SK-N-SH (cell line): ENCODE measurements around the gene SLC15A2. TPM values are rescaled to one million over a fixed set of nuclear protein-coding genes. Genes with fewer than 3 reads are reported as not detected.

Source experiments
- CTCF ChIA-PET: fragments of 300-600, 350-600 bp; formaldehyde crosslinking; extraction: SDS; loops from one replicate; lab custom pipeline; 2021; lab: Yijun Ruan, JAX
- POLR2A ChIA-PET: fragments of 350-600 bp; sonication (Branson Sonifier 250); formaldehyde crosslinking; extraction: SDS; loops from one replicate; lab custom pipeline; 2020; ENCODE audit warnings: antibody characterized with exemption, inconsistent platforms; lab: Yijun Ruan, JAX
- DNase-seq: peaks from one replicate; pipeline ENCODE4 v3.0.0; 2012
- H2AFZ ChIP-seq: fragments of 200-600 bp; sonication (generic); 2 replicates; pipeline ENCODE4 v1.8.1; 2016; ENCODE audit warnings: antibody characterized with exemption, mild to moderate bottlenecking, low read depth
- H3F3A ChIP-seq: fragments of 200-600 bp; sonication (generic); replicated peaks from 2 replicates; pipeline ENCODE3; 2016; ENCODE audit warnings: antibody characterized with exemption, mild to moderate bottlenecking; ENCODE audit not compliant: insufficient read depth
- H3K27ac ChIP-seq, 2 experiments: fragments of 200-500 bp in 1 of 2; fragments of 200-600 bp in 1 of 2; sonication (Bioruptor generic) in 1 of 2; sonication (generic), shearing (Covaris generic) in 1 of 2; 2 replicates each; pipeline versions ENCODE4 v1.5.1 to v1.6.1; 2014 to 2016; ENCODE audit warnings: low read depth in 2 of 2, inconsistent platforms in 1 of 2, low read length in 1 of 2, mild to moderate bottlenecking in 1 of 2, mixed read lengths in 1 of 2
- H3K27me3 ChIP-seq: fragments of 200-600 bp; sonication (generic), shearing (Covaris generic); 2 replicates; pipeline ENCODE4 v1.6.1; 2016; ENCODE audit warnings: mixed run types; ENCODE audit not compliant: insufficient read depth
- H3K36me3 ChIP-seq, 2 experiments: fragments of 200-500 bp in 1 of 2; fragments of 200-600 bp in 1 of 2; sonication (Bioruptor generic) in 1 of 2; sonication (generic) in 1 of 2; replicated peaks in 1 of 2; 2 replicates each; pipeline versions ENCODE3 to v1.5.1; 2014 to 2016; ENCODE audit warnings: low read length in 1 of 2, mild to moderate bottlenecking in 1 of 2; ENCODE audit not compliant: insufficient read depth in 2 of 2, control insufficient read depth in 1 of 2
- H3K4me1 ChIP-seq, 2 experiments: fragments of 200-500 bp in 1 of 2; fragments of 200-600 bp in 1 of 2; sonication (Bioruptor generic) in 1 of 2; sonication (generic), shearing (Covaris generic) in 1 of 2; 2 replicates each; pipeline versions ENCODE4 v1.5.1 to v1.6.1; 2014 to 2016; ENCODE audit warnings: low read depth in 1 of 2, low read length in 1 of 2, mixed run types in 1 of 2; ENCODE audit not compliant: insufficient read depth in 2 of 2, control insufficient read depth in 1 of 2
- H3K4me2 ChIP-seq: fragments of 200-600 bp; sonication (generic), shearing (Covaris generic); 2 replicates; pipeline ENCODE4 v1.6.1; 2017; ENCODE audit warnings: mixed run types
- H3K4me3 ChIP-seq, 2 experiments: fragments of 200-500 bp in 1 of 2; fragments of 200-600 bp in 1 of 2; sonication (Bioruptor generic) in 1 of 2; sonication (generic), shearing (Covaris generic) in 1 of 2; 2 replicates each; pipeline versions ENCODE4 v1.5.1 to v1.8.1; 2014 to 2016; ENCODE audit warnings: low read depth in 2 of 2, inconsistent platforms in 1 of 2, low read length in 1 of 2, mild to moderate bottlenecking in 1 of 2, mixed read lengths in 1 of 2, moderate library complexity in 1 of 2
- H3K79me2 ChIP-seq: fragments of 200-600 bp; sonication (generic); 2 replicates; pipeline ENCODE4 v1.8.1; 2017; ENCODE audit warnings: mild to moderate bottlenecking; ENCODE audit not compliant: insufficient read depth
- H3K9ac ChIP-seq: fragments of 200-600 bp; sonication (generic); 2 replicates; pipeline ENCODE4 v1.6.1; 2017; ENCODE audit warnings: mixed run types
- H3K9me2 ChIP-seq: fragments of 200-600 bp; sonication (generic); 2 replicates; pipeline ENCODE4 v1.6.1; 2017; ENCODE audit warnings: mixed run types
- H3K9me3 ChIP-seq: fragments of 200-600 bp; sonication (generic); 2 replicates; pipeline ENCODE4 v1.6.1; 2017; ENCODE audit warnings: mixed run types, mild to moderate bottlenecking, moderate library complexity
- H4K20me1 ChIP-seq: fragments of 200-600 bp; sonication (generic); 2 replicates; pipeline ENCODE4 v1.6.1; 2017; ENCODE audit warnings: mild to moderate bottlenecking, mixed run types; ENCODE audit not compliant: insufficient read depth
- FOSL2 ChIP-seq: IDR thresholded peaks from 2 replicates; pipeline ENCODE4 v1.4.0; 2012; ENCODE audit warnings: low read depth, mild to moderate bottlenecking, moderate library complexity, borderline replicate concordance
- FOXJ3 ChIP-seq: sonication (generic); formaldehyde crosslinking; IDR thresholded peaks from 2 replicates; pipeline ENCODE4 v1.5.1; 2020; ENCODE audit warnings: mild to moderate bottlenecking, missing genetic modification reagents
- GABPA ChIP-seq: IDR thresholded peaks from 2 replicates; pipeline ENCODE4 v1.4.0; 2012; ENCODE audit warnings: low read depth, mild to moderate bottlenecking
- IRF3 ChIP-seq: fragments of 150-350 bp; IDR thresholded peaks from 2 replicates; pipeline ENCODE4 v1.6.1; 2016; ENCODE audit warnings: mild to moderate bottlenecking, low read depth, low read length
- JUND ChIP-seq: IDR thresholded peaks from 2 replicates; pipeline ENCODE4 v1.4.0; 2012
- MAX ChIP-seq: IDR thresholded peaks from 2 replicates; pipeline ENCODE4 v1.4.0; 2012; ENCODE audit warnings: low read depth
- MEF2A ChIP-seq: IDR thresholded peaks from 2 replicates; pipeline ENCODE4 v1.4.0; 2012; ENCODE audit warnings: low read depth, borderline replicate concordance
- RAD21 ChIP-seq: IDR thresholded peaks from 2 replicates; pipeline ENCODE4 v1.6.1; 2012; ENCODE audit warnings: mild to moderate bottlenecking, low read length
- RFX5 ChIP-seq: IDR thresholded peaks from 2 replicates; pipeline ENCODE4 v1.6.1; 2012; ENCODE audit warnings: mild to moderate bottlenecking, improper control_type of control experiment, low read length
- SIN3A ChIP-seq: IDR thresholded peaks from 2 replicates; pipeline ENCODE4 v1.6.1; 2012; ENCODE audit warnings: low read depth, mild to moderate bottlenecking, low read length, moderate library complexity, borderline replicate concordance
- SMC3 ChIP-seq: IDR thresholded peaks from 2 replicates; pipeline ENCODE4 v1.6.1; 2012; ENCODE audit warnings: low read depth, low read length, improper control_type of control experiment
- USF2 ChIP-seq: fragments of 150-350 bp; IDR thresholded peaks from 2 replicates; pipeline ENCODE4 v1.6.1; 2017; ENCODE audit warnings: antibody characterized with exemption, low read length, low read depth, borderline replicate concordance
- YY1 ChIP-seq: IDR thresholded peaks from 2 replicates; pipeline ENCODE4 v1.4.0; 2012; ENCODE audit warnings: low read depth, mild to moderate bottlenecking
- WGBS: methylation state at CpG from one replicate; pipeline ENCODE4 v1.1.6; 2017; ENCODE audit warnings: low lambda C conversion rate; 5-methylcytosine and 5-hydroxymethylcytosine counted together
- polyA plus RNA-seq, 3 experiments: library from polyadenylated mRNA; depleted of rRNA; stranded (reverse); fragments of >200 nt; gene quantifications; 2 replicates each; pipeline ENCODE4 v1.2.3, GENCODE V29; 2012

SLC15A2 gene
- polyA plus RNA-seq, 1 of the 3 experiments (the other 2 are of a cell fraction) = 0.10 TPM

GRCh38 chr3:121979734-121980449, 85.7 kb downstream of the SLC15A2 start (continued):
- TF ChIP-seq IRF3 = no peak

GRCh38 chr3:121980450-121980796, 86.2 kb downstream of the SLC15A2 start:
- Histone ChIP-seq H3K79me2 (no peaks in the 10 kb centered on the region), H3F3A (no peaks in the 10 kb centered on the region), H3K27ac (no peak overlapping the region), H3K4me1 (no peaks in the 10 kb centered on the region), H3K4me2 (no peak overlapping the region), H3K36me3 (no peaks in the 10 kb centered on the region), H3K9ac (no peak overlapping the region), H4K20me1 (no peaks in the 10 kb centered on the region), H3K9me2 (no peaks in the 10 kb centered on the region), H2AFZ (no peak overlapping the region), H3K9me3 (0 out of 2 replicates have a peak, but pooled peaks cover 3% of the 10 kb centered on the region), H3K27me3 (no peaks in the 10 kb centered on the region), H3K4me3 (no peak overlapping the region)
- TF ChIP-seq YY1 = no peak
- no peak for TF ChIP-seq MAX
- TF ChIP-seq MEF2A = no peak
- ChIA-PET CTCF (no interaction called here), POLR2A (no interaction called here)
- 11% methylated on average over 5 of the region's 5 CpGs for WGBS
- DNase-seq = no peak

GRCh38 chr3:121981473-121981872, 87.3 kb downstream of the SLC15A2 start:
- no peaks in the 10 kb centered on the region for H3K4me1 ChIP-seq
- H3K27me3 ChIP-seq = no peaks in the 10 kb centered on the region
- TF ChIP-seq USF2 = no peak
- no peak for TF ChIP-seq FOSL2
- no peak for TF ChIP-seq GABPA
- no peak for TF ChIP-seq JUND
- TF ChIP-seq SMC3 = no peak
- TF ChIP-seq RFX5 = no peak
- TF ChIP-seq RAD21 = no peak
- no peak for TF ChIP-seq FOXJ3 (CRISPR knock-in tag)
- TF ChIP-seq SIN3A = no peak
- no peak for TF ChIP-seq IRF3
- no peak overlapping the region for H3K27ac ChIP-seq
- WGBS = 19% methylated on average over 2 of the region's 2 CpGs
- H3K9me2 ChIP-seq = no peaks in the 10 kb centered on the region
- CTCF ChIA-PET = no interaction called here
- H3K4me2 ChIP-seq = no peak overlapping the region
- no peak overlapping the region for H3K4me3 ChIP-seq
- 0 out of 2 replicates have a peak, but pooled peaks cover 3% of the 10 kb centered on the region for H3K9me3 ChIP-seq
- H3F3A ChIP-seq = no peaks in the 10 kb centered on the region
- no peaks in the 10 kb centered on the region for H4K20me1 ChIP-seq
- no peaks in the 10 kb centered on the region for H3K36me3 ChIP-seq
- DNase-seq = no peak
- no peak overlapping the region for H2AFZ ChIP-seq
- no peaks in the 10 kb centered on the region for H3K79me2 ChIP-seq
- POLR2A ChIA-PET = no interaction called here
- no peak overlapping the region for H3K9ac ChIP-seq
